ENCODE measurements around the gene DNAJB4. TPM values are rescaled to one million over a fixed set of nuclear protein-coding genes. Genes with fewer than 3 reads are reported as not detected.
"Not testable (repeated sequence)": the region's sequence is repeated elsewhere in the genome, so short reads cannot be mapped to it uniquely, and the experiment has no call there.

Gene DNAJB4
- total RNA-seq, 1 experiment from 2014 or later, result 23.0 TPM

- Mint-ChIP-seq H3K4me1 (ENCODE audit: low read depth, unreplicated experiment) (peaks cover 27% of the 10 kb centered on the region), H3K27ac (ENCODE audit: unreplicated experiment) (no peak overlapping the region), H3K9me3 (ENCODE audit: low read depth, unreplicated experiment) (no peaks in the 10 kb centered on the region), H3K4me3 (ENCODE audit: low read depth, unreplicated experiment) (no peak overlapping the region), H3K36me3 (ENCODE audit: insufficient read depth, unreplicated experiment) (peaks cover 12% of the 10 kb centered on the region), H3K27me3 (ENCODE audit: unreplicated experiment) (no peaks in the 10 kb centered on the region)
- no peak for DNase-seq
- CTCF ChIA-PET, result interaction anchor here (1.4 to 1.7 kb wide), 2 partner anchors 27 to 137 kb away, joined by 7 to 10 read pairs; partner anchors contain the start of gene DNAJB4
- TF ChIP-seq CTCF (IDR thresholded peaks at IDR 0.05; ENCODE audit: unreplicated experiment), result no peak
- BruUV-seq (replicated peaks), result no TSS peak
- intact Hi-C loops (cut with micrococcal nuclease; ENCODE audit: unreplicated experiment), result loop anchor here (2.0 to 10.0 kb wide), 3 partner anchors 69 to 223 kb away; partner anchors contain the start of genes GIPC2 and USP33
These were observed 26.8 kb upstream of the DNAJB4 start for GRCh38 chr1:77977989-77978292.

- H3K9me3 Mint-ChIP-seq (ENCODE audit: low read depth, unreplicated experiment), result no peaks in the 10 kb centered on the region
- intact Hi-C loops (cut with micrococcal nuclease; ENCODE audit: unreplicated experiment), result loop anchor here (2.0 to 10.0 kb wide), 3 partner anchors 69 to 224 kb away; partner anchors contain the start of genes GIPC2 and USP33
- no peak overlapping the region for H3K4me3 Mint-ChIP-seq (ENCODE audit: low read depth, unreplicated experiment)
- TF ChIP-seq CTCF (IDR thresholded peaks at IDR 0.05; ENCODE audit: unreplicated experiment), result no peak
- H3K4me1 Mint-ChIP-seq (ENCODE audit: low read depth, unreplicated experiment), result peaks cover 30% of the 10 kb centered on the region
- peaks cover 9% of the 10 kb centered on the region for H3K36me3 Mint-ChIP-seq (ENCODE audit: insufficient read depth, unreplicated experiment)
- no peaks in the 10 kb centered on the region for H3K27me3 Mint-ChIP-seq (ENCODE audit: unreplicated experiment)
- BruUV-seq (replicated peaks), result TSS peak; percentile 63
- peak; percentile 76 for DNase-seq
- CTCF ChIA-PET, result interaction anchor here (1.4 to 1.7 kb wide), 2 partner anchors 26 to 136 kb away, joined by 7 to 10 read pairs; partner anchors contain the start of gene DNAJB4
- no peak overlapping the region for H3K27ac Mint-ChIP-seq (ENCODE audit: unreplicated experiment)
These were observed 26.3 kb upstream of the DNAJB4 start for GRCh38 chr1:77978293-77978968.

GRCh38 chr1:77978969-77979876 lies 25.5 kb upstream of the DNAJB4 start, which contains the start of gene FUBP1:
TSS of gene FUBP1 (minus strand) at chr1:77979072. CDS start at chr1:77979004, 68 bp downstream.
- peak; percentile 94 for DNase-seq
- Mint-ChIP-seq H3K27ac (ENCODE audit: unreplicated experiment) (no peak within 1 kb of the TSS), H3K9me3 (ENCODE audit: low read depth, unreplicated experiment) (no peaks in the 10 kb centered on the region), H3K4me1 (ENCODE audit: low read depth, unreplicated experiment) (peaks cover 31% of the 10 kb centered on the region), H3K4me3 (ENCODE audit: low read depth, unreplicated experiment) (no peak within 1 kb of the TSS), H3K36me3 (ENCODE audit: insufficient read depth, unreplicated experiment) (peaks cover 1% of the 10 kb centered on the region), H3K27me3 (ENCODE audit: unreplicated experiment) (no peaks in the 10 kb centered on the region)
- CTCF ChIA-PET, result interaction anchor here (1.4 to 1.7 kb wide), 2 partner anchors 26 to 135 kb away, joined by 7 to 10 read pairs; partner anchors contain the start of gene DNAJB4
- peak; percentile 77 for TF ChIP-seq CTCF (IDR thresholded peaks at IDR 0.05; ENCODE audit: unreplicated experiment)
- intact Hi-C loops (cut with micrococcal nuclease; ENCODE audit: unreplicated experiment), result loop anchor here (1.0 to 10.0 kb wide), 4 partner anchors 25 to 224 kb away; partner anchors contain the start of genes DNAJB4, GIPC2 and USP33
- BruUV-seq (replicated peaks), result TSS peak; percentile 75

GRCh38 chr1:77983352-77983996 lies 21.3 kb upstream of the DNAJB4 start:
- intact Hi-C loops (cut with micrococcal nuclease; ENCODE audit: unreplicated experiment); H3K27ac Mint-ChIP-seq (ENCODE audit: unreplicated experiment); CTCF ChIA-PET; H3K9me3 Mint-ChIP-seq (ENCODE audit: low read depth, unreplicated experiment); BruUV-seq (replicated peaks); H3K27me3 Mint-ChIP-seq (ENCODE audit: unreplicated experiment); DNase-seq; H3K36me3 Mint-ChIP-seq (ENCODE audit: insufficient read depth, unreplicated experiment): not testable (repeated sequence)
- Mint-ChIP-seq H3K4me1 (ENCODE audit: low read depth, unreplicated experiment) (peaks cover 17% of the 10 kb centered on the region), H3K4me3 (ENCODE audit: low read depth, unreplicated experiment) (peak overlapping the region; percentile 39)
